GM19240 (cell line): ENCODE results near the gene ANKRD13D.

ENCODE experiments used
- DNase-seq: peaks from one replicate; pipeline ENCODE4 v3.0.0; 2011; ENCODE audit warnings: low spot score; ENCODE audit not compliant: insufficient read length

Gene ANKRD13D

DNA sequence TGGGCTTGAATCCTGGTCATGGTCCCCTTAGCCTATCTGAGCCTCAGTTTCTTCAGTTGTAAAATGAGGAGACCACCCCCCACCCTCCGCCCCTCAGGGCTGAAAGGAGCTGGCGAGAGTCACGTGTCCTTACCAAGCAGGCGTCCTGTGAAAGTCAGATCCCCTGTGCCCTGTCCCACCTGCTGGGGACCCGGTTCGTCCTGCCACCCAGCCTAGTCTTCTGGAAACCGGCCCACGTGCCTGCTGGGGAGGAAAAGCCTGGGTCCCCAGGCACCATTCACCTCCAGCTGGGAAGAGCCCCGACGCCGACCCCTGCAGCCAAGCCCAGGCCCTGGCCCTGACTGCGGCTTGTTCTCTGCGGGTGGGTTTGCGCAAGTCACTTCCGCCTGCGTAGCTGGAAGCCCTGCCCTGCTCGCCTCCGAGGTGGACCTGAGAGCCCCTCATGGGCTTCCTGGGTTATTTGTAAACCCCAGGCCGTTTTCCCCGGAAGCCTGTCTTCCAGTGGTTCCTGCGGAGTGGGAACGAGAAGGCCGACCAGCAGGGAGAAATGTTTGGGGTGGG lies 13.5 kb downstream of the ANKRD13D start:
- no peak for DNase-seq

DNA sequence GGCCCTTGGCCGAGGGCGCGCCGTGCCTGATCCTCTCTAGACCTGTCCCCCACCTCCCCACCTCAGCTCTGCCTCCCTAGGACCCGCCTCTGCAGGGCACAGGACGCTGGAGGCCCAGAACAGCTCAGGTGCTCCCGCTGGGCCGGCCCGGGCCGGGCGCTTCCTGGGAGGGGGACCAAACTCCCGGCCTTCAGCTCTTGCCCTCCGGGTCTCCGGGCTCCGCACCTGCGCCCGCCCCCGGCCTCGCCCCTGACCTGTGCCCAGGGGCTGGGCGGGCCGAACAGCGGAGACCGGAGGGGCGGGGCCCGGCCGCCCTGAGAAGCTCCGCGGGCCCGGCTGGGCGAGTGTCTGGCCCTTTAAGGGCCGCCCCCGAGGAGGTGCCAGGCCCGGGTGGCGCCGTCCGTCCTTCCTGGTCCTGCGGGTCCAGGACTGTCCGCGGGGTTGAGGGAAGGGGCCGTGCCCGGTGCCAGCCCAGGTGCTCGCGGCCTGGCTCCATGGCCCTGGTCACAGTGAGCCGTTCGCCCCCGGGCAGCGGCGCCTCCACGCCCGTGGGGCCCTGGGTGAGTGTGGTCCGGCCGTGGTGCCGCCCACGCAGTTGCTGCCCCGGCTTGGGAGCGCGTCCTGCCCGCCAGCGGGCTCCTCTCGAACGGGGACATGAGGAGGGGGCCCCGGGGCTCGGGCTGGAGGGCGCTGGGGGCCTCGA lies 14.2 kb downstream of the ANKRD13D start, which contains the start of gene SSH3:
SSH3 (plus strand) TSS at position 399 of the 703 bp plus-strand sequence; CDS start at position 495, 96 bp downstream.
- DNase-seq: no peak

DNA sequence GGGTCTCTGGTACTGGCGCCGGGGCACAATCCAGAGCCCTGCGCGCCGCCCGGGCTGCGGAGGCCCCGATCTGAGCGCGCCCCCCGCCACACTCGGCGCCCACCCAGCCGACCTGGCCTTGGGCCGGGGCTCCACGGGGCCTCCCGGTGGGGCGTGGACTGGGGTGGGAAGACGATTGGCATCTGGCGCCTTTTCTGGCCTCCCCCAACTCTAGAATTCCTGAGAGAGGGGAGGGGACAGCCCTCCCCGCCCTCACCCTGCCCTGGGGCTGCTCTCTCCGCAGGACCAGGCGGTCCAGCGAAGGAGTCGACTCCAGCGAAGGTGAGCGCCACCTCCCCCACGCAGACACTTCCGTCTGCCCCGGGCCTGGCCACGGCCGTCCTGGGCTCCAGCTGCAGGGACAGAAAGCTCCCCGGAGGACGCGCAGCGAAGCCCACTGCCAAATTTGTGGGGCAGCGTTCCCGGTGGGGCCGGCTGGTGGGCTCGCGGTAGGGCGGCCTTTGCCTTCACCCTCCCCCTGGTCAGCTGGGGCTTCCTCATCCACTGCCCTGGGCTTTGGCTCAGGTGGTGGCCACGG lies 14.8 kb downstream of the ANKRD13D start:
- DNase-seq: no peak

DNA sequence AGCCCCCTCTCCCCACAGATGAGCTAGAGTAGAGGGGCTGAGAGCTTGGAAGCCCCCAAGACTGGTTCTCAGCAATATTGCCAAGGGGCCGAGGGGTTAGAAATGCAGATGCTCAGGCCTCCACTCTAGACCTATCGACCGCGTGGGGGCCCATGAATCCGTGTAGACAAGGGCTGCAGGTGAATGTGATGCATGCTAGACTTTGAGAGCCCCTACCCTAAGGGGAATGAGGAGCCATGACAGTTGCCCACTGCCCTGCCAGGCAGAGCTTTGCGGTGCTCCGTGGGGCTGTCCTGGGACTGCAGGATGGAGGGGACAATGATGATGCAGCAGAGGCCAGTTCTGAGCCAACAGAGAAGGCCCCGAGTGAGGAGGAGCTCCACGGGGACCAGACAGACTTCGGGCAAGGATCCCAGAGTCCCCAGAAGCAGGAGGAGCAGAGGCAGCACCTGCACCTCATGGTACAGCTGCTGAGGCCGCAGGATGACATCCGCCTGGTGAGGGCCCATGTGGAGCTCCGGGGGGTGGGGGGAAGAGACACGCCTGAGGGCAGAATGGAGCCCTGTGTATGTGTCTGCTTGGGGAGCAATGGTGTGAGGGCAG lies 15.5 kb downstream of the ANKRD13D start:
- no peak for DNase-seq

DNA sequence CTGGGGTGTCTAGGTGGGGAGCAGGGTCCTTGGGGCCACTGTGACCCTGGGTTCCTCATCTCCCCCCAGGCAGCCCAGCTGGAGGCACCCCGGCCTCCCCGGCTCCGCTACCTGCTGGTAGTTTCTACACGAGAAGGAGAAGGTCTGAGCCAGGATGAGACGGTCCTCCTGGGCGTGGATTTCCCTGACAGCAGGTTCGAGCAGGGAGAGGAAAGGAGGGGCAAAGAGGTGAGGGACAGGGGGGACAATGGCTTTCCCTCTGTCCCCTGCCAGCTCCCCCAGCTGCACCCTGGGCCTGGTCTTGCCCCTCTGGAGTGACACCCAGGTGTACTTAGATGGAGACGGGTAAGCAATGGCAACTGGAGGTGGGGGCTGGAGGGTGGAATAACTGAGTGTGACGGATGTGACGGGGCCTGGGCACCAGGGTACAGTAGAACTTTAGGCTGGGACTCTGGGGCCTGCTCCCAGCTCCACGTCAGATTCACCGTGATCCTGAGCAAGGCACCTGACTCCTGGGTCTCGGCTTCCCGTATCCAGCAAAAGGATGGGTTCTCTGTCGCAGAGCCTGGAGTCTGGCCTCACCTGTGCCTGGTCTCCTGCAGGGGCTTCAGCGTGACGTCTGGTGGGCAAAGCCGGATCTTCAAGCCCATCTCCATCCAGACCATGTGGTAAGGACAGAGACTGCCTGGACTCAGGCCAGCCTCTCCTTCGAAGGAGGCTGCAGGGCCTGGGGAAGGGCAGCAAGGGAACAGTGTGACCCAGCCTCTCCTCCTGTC lies 17.9 kb downstream of the ANKRD13D start:
- no peak for DNase-seq

DNA sequence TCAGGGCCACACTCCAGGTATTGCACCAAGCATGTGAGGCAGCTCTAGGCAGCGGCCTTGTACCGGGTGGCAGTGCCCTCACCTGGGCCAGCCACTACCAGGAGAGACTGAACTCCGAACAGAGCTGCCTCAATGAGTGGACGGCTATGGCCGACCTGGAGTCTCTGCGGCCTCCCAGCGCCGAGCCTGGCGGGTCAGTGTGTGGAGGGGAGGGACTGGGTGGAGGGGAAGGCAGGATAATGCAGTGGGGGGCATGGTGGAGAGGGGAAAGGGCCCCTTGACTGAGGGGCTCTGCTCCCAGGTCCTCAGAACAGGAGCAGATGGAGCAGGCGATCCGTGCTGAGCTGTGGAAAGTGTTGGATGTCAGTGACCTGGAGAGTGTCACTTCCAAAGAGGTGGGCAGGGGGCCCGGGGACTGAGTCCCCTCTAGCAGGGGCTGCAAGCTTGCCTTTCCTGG lies 18.5 kb downstream of the ANKRD13D start:
- DNase-seq: no peak

DNA sequence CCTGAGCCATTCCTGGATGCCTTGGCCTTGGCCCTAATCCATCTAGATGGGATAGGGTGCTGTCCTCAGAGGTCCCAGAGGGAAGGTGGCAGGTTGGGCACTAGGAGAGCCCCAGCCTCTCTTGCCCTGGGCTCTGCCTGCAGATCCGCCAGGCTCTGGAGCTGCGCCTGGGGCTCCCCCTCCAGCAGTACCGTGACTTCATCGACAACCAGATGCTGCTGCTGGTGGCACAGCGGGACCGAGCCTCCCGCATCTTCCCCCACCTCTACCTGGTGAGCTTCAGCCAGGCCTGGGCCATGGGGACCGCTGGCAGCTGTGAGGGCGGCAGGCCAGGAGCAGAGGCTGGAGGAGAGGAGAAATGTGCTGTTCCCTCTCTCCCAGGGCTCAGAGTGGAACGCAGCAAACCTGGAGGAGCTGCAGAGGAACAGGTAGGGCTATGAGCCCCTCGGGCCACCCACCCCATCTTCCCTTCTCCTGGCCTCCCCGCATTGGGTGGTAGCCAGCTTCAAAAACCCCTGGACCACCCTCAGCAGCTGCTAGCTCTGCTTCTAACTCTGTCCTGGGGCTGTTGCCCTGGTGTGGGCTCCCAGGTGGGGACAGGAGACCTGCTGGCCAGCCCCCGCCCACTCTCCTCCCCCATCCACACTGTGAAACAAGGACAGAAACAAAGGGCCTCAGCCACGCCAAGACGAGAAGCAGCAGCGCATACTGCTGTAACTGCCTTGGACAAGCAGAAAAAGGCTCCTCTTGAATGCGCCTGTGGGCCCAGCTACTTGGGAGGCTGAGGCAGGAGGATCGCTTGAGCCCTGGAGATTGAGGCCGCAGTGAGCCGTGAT lies 19.1 kb downstream of the ANKRD13D start:
- no peak for DNase-seq

DNA sequence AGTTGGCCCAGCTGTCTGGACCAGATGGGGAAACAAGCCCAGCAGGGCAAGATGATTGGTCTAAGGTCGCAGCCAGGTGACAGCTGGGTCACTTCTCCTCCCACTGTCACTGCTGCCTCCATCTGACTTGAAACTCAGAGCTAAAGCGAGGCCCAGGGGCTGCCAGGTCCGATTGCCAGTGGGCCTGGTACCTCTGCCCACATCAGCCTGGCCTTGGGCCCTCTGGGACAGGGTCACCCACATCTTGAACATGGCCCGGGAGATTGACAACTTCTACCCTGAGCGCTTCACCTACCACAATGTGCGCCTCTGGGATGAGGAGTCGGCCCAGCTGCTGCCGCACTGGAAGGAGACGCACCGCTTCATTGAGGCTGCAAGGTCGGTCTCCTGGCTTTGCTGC lies 20.1 kb downstream of the ANKRD13D start:
- DNase-seq: no peak

DNA sequence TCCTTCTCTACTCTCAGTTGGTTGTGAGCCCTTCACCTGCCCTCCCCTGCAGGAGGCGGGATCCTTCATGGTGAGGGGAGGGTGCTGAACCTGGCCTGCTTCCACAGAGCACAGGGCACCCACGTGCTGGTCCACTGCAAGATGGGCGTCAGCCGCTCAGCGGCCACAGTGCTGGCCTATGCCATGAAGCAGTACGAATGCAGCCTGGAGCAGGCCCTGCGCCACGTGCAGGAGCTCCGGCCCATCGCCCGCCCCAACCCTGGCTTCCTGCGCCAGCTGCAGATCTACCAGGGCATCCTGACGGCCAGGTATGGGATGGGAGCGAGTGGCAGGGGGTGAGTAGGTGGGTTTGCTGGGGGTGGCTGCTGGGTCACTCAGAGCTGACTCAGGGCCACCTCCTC lies 20.6 kb downstream of the ANKRD13D start:
- DNase-seq: no peak

DNA sequence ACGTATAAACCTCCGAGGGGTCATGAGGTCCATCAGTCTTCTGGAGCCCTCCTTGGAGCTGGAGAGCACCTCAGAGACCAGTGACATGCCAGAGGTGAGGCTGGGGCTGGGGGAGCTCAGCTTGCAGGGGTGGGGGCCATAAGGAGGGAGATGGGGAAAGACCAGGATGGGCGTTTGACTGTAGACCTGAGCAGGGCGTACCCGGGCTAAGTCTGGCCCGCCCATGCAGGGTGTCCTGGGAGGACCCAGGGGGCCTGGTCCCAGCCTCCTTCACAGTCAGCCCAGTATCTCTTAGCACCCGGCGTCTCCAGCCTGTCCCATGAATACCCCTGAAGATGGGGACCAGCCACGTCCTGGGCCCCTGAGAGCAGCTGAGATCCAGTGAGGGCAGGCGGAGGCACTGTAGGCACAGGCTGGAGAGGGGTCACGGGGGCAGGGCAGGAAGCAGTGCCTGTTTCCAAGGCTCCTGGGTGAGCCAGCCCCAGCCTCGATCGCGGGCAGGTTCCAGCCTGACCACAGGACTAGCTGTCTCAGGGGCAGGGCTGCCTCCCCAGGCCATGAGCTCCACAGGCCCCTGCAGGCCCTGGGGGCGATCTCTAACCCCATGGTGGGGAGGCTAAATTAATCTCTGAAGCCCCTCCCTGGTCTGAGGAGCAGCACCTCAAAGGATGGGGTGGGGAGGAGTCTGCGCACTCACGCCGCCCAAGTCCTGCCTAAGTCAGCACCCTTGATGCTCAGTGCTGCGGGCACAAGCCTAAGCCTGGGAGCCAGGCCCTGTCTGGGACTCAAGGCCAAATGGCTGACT lies 21.3 kb downstream of the ANKRD13D start:
- no peak for DNase-seq

DNA sequence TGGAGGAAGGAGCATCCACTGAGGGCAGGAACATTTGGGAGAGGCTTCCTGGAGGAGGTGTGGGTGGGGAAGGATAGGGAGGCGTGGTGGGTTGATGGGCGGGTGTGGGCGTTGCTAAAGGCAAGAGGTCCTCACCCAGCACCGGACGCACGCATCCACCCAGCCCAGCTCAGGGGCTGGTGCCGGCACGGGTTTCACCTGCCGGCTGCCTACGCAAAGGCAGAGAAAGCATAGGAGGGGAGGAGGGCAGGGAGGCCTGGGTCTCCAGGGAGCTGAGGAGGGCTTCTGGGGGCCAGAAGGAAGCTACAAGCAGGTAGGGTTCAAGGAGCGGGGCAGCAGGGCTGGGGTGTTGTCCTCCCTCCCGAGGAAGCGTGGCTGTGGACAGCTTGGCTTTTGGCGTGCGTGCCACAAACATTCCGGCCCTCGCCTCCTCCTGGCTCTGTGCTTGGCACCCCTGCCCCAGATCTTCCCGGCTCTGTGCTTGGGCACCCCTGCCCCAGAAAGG lies 22.0 kb downstream of the ANKRD13D start:
- DNase-seq: no peak

DNA sequence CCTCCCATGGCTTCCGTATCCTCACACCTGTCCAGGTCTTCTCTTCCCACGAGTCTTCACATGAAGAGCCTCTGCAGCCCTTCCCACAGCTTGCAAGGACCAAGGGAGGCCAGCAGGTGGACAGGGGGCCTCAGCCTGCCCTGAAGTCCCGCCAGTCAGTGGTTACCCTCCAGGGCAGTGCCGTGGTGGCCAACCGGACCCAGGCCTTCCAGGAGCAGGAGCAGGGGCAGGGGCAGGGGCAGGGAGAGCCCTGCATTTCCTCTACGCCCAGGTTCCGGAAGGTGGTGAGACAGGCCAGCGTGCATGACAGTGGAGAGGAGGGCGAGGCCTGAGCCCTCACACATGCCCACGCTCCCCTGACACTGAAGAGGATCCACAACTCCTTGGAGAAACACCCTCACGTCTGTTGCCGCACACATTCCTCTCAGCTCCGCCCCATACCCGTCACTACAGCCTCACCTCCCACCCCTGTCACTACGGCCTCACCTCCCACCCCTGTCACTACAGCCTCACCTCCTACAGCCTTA lies 22.5 kb downstream of the ANKRD13D start:
- no peak for DNase-seq

DNA sequence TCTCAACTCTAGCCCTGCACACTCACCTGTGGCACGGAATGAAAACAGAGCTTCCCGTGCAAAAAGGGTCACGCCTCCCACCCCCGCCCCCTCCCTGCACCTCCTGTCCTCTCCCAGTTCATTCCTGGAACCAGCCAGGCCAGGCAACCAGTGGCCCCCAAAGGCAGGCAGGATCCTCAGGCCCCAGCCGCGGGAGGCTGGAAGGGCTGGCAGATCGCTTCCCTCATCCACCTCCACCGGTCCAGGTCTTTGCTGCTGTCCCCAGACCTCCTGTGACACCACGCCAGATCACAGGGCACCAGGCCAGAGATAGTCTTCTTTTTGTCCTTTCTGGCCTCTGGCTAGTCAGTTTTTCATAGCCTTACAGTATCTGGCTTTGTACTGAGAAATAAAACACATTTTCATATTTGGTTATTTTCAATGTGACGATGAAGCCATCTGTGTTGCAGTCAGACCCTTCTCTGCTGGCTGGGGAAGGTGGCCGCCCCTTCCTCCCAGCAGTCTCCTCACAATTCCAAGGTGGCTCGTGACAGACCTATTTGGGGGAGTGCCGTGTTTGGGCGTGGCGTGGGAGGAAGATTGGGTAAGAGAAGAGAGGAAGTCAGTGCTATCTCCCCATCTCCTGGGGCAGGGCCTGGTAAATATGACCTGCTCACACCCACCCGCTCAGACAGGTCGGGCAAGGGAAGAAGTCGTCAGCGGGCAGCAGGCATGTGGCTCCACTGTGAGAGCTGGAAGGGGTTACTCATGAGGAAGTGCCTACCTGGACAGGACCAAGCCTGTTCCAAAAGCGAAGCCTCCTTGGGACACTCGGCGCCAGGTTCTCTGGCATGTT lies 23.3 kb downstream of the ANKRD13D start:
- no peak for DNase-seq

DNA sequence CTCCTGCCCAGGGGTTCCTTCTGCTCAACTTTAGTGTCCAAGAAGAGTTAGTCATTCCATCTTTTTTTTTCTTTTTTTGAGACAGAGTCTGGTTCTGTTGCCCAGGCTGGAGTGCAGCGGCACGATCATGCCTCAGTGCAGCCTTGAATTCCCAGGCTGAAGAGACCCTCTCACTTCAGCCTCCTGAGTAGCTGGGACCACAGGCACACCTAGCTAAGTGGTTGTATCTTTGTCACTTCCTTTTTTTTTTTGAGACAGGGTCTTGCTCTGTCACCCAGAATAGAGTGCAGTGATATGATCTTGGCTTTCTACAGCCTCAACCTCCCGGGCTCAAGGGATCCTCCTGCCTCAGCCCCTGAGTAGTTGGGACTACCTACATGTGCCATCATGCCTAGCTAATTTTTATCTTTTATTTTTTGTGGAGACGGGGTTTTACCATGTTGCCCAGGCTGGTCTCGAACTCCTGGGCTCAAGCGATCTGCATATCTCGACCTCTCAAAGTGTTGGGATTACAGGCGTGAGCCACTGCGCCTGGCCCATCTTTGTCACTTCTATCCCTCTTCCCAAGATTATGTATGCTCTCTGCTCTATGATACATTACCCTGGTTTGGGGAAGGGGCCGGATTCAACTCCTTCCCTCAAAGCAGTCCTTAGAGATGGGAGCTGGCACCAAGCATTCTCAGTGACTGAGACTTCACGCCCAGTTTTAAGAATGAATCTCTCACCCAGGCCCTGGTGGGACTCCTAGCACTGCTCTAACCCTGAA lies 24.2 kb downstream of the ANKRD13D start:
- DNase-seq: no peak

DNA sequence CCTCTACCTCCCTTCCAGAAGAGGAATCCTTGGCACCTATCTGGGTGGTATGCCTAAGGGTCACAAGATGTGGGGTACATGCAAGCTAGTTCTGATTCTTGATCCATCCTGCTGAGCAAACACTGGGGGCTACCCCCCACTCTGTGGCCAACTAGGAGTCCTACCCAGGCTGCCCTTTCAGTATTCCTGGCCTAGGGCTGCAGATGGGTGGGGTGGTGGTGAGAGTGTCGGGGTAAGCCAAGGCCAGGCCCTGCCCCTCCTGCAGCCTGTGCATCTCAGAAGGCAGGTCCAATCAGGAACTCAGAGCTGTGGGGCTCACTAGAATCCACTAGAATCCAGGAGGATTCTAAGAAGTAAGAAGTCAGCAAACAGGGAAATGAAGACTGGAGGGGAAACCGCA lies 25.1 kb downstream of the ANKRD13D start:
- DNase-seq: no peak

DNA sequence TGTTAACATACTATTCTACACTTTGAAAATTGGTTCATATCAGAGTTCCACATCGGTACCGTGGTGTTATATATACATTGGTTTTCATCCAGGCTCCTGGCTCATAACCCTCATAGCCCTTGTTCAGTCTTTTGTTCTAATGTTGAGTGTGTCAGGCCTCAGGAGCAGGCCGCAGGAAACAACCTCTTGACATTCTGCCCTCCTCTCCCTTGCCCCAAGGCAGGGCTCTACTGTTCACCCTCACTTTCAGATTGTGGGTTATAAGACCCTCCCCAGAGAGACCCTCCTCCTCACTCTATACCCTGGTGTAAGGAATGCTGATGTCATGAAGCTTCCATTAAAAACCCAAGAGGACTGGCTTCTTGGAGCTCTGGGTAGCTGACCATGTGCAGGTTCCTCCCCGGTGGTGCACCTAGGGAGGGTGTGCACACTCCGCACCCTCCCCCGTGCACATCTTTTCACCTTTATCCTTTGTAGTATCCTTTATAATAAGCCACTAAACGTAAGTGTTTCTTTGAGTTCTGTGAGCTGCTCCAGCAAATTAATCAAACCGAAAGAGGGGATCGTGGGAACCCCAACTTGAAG lies 26.3 kb downstream of the ANKRD13D start:
- no peak for DNase-seq

DNA sequence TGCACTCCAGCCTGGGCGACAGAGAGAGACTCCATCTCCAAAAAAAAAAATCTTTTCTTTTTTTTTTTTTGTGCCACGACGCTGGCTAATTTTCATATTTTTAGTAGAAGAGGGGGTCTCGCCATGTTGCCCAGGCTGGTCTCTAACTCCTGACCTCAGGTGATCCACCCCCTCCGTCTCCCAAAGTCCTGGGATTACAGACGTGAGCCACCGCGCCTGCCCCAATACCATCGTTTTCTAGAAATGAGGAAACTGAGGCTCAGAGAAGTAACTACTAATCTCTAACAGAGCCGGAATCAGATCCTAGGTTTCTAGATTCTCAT lies 27.7 kb downstream of the ANKRD13D start:
- DNase-seq: no peak
